RCC 7860 (cell line): ENCODE results near the gene KRTAP2-2.
"Not testable (repeated sequence)": the region's sequence is repeated elsewhere in the genome, so short reads cannot be mapped to it uniquely, and the experiment has no call there.

ENCODE experiments used
- DNase-seq: peaks from one replicate; pipeline ENCODE4 v3.0.0-alpha.2; 2015; ENCODE audit warnings: low spot score
- FAIRE-seq: peaks from 2 replicates; lab custom pipeline; 2012; peaks lifted over from hg19 to GRCh38; lab: Jason Lieb, UNC

KRTAP2-2 gene

GRCh38 chr17:41065016-41065689 is 10.1 kb upstream of the KRTAP2-2 start:
- not testable (repeated sequence) for FAIRE-seq, DNase-seq

- FAIRE-seq (no peak), DNase-seq (no peak)
Observed at GRCh38 chr17:41064301-41064700, 9.3 kb upstream of the KRTAP2-2 start.

- no peak for FAIRE-seq
- no peak for DNase-seq
Observed at GRCh38 chr17:41063449-41063848, 8.4 kb upstream of the KRTAP2-2 start.

GRCh38 chr17:41061964-41062363 is 6.9 kb upstream of the KRTAP2-2 start:
- FAIRE-seq = peak; percentile 95
- peak; percentile 94 for DNase-seq

GRCh38 chr17:41060052-41060604 is 5.1 kb upstream of the KRTAP2-2 start, which contains the start of gene KRTAP2-3:
Gene KRTAP2-3, minus strand, starts transcription at chr17:41060114. Its CDS starts 64 bp downstream, at chr17:41060050.
- FAIRE-seq = peak; percentile 98
- peak; percentile 97 for DNase-seq

- DNase-seq (peak; percentile 37), FAIRE-seq (peak; percentile 33)
Observed at GRCh38 chr17:41059276-41060051, 4.4 kb upstream of the KRTAP2-2 start.

- DNase-seq = no peak
- no peak for FAIRE-seq
Observed at GRCh38 chr17:41058741-41059140, 3.7 kb upstream of the KRTAP2-2 start.

- FAIRE-seq = no peak
Observed at GRCh38 chr17:41057547-41057946, 2.5 kb upstream of the KRTAP2-2 start.

GRCh38 chr17:41054556-41054955 is 474 bp downstream of the KRTAP2-2 start:
- not testable (repeated sequence) for DNase-seq, FAIRE-seq

More at GRCh38 chr17:41057547-41057946, 2.5 kb upstream of the KRTAP2-2 start:
- no peak for DNase-seq

GRCh38 chr17:41054025-41054424 is 1.0 kb downstream of the KRTAP2-2 start:
- FAIRE-seq (no peak), DNase-seq (no peak)

GRCh38 chr17:41052566-41052965 is 2.5 kb downstream of the KRTAP2-2 start:
- FAIRE-seq = no peak
- DNase-seq = no peak

- DNase-seq (peak; percentile 84), FAIRE-seq (peak; percentile 95)
Observed at GRCh38 chr17:41049110-41049509, 5.9 kb downstream of the KRTAP2-2 start.

GRCh38 chr17:41048441-41048840 is 6.6 kb downstream of the KRTAP2-2 start:
- FAIRE-seq (no peak), DNase-seq (peak; percentile 45)

- not testable (repeated sequence) for DNase-seq, FAIRE-seq
Observed at GRCh38 chr17:41046735-41047465, 8.1 kb downstream of the KRTAP2-2 start, which contains the start of gene KRTAP2-1. Gene KRTAP2-1, minus strand, starts transcription at chr17:41047316. Its CDS starts 49 bp downstream, at chr17:41047267.

- DNase-seq = no peak
- no peak for FAIRE-seq
Observed at GRCh38 chr17:41042953-41043352, 12.1 kb downstream of the KRTAP2-2 start.

GRCh38 chr17:41040783-41041571 is 14.1 kb downstream of the KRTAP2-2 start, which contains the start of gene KRTAP1-1:
Gene KRTAP1-1, minus strand, starts transcription at chr17:41041450. Its CDS starts 53 bp downstream, at chr17:41041397.
- not testable (repeated sequence) for DNase-seq, FAIRE-seq

- no peak for FAIRE-seq
- no peak for DNase-seq
Observed at GRCh38 chr17:41037853-41038350, 17.1 kb downstream of the KRTAP2-2 start.

GRCh38 chr17:41034346-41034935 is 20.6 kb downstream of the KRTAP2-2 start, which contains the start of gene KRTAP1-3:
Gene KRTAP1-3, minus strand, starts transcription at chr17:41034874. Its CDS starts 53 bp downstream, at chr17:41034821.
- not testable (repeated sequence) for FAIRE-seq, DNase-seq

GRCh38 chr17:41029633-41030245 is 25.3 kb downstream of the KRTAP2-2 start, which contains the start of gene KRTAP1-4:
Gene KRTAP1-4, minus strand, starts transcription at chr17:41030195. Its CDS starts 117 bp downstream, at chr17:41030078.
- DNase-seq (no peak), FAIRE-seq (no peak)
